GM21367 (cell line): Measurements from ENCODE around the gene NGEF.

Experiments
- ATAC-seq: cut with Tn5 transposase; IDR thresholded peaks from one replicate; pipeline ENCODE4 v1.9.1; 2021; ENCODE audit not compliant: unreplicated experiment

NGEF gene

DNA sequence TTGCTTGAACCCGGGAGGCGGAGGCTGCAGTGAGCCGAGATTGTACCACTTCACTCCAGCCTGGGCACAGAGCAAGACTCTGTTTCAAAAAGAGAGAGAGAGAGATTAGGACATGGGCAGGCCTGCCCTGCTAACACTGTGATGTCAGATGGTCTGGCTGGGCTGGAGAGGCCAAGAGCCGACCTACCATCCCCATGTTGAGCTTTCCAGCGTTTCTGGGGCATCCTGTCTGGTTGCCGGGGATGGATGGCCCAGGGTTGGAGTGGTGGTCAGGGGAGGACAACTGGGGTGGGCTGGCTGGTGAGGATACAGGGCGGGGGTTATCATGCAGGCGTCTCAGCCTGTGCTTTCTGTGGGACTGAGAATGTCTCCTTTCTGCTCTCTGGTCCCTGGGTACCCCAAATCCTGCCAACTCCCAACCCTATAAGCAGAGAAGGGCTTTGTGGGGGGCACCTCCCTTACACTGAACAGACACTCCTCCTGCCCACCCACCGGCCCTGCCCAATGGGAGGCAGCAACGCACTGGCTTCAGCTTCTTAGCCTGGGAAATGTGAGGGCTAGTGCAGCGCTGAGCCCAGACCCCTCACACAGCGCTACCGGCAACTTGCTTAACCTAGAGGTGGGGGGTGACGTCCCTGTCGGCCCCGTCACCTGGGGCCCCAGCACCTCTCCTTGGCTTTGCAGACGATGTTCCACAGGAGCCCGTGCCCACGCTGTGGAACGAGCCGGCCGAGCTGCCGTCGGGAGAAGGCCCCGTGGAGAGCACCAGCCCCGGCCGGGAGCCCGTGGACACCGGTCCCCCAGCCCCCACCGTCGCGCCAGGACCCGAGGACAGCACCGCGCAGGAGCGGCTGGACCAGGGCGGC, 137.6 kb downstream of the NGEF start:
- no peak for ATAC-seq

DNA sequence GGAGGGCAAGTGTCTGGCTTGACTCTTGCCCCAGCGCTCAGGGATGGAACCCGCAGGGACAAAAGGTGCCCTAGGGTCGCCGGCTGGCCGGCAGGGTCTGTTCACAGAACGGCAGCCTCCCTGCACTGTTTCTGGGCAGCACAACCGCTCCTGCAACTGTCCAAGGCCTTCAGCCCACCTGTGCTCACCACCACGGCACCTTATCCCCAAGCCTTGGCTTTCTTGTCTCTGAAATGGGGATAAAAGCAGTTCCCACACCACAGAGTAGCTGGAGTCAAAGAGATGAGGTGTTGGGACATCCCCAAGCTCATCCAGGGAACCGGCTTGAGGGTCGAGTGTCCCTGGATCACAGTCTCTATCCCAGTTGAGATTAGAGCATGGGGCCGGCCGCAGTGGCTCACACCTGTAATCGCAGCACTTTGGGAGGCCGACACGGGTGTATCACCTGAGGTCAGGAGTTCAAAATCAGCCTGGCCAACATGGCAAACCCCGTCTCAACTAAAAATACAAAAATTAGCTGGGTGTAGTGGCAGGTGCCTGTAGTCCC, 138.3 kb downstream of the NGEF start:
- no peak for ATAC-seq

GRCh38 chr2:232873909-232874641, 139.0 kb downstream of the NGEF start:
- no peak for ATAC-seq

DNA sequence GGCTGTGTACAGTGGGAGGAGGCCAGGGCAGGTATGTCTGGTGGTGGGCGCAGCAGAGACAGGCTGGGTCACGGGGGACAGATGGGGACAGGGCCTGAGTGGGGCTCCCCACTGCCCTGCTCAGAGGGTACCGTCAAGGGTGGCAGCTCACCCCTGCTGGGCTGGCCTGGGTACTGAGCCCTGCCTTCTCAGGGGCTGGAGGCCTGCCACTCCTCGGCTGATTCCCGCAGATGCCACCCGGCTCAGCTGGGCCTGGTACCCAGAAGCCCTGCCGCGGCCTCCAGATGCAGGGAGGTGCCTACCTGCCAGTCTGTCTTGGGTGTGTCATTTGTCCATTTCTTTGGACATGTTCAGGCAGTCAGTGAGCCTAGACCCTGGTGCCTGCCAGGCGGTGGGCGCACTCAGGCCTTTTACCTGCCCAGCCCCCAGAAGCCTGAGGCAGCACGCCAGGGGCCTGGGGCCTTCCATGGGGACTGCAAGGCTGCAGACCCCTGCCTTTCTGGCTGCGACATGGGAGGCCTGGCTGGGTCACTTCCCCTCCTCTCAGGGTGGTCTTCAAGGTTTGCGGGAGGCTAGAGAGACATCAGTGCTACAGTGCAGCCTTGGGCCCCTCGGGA, 139.7 kb downstream of the NGEF start:
- no peak for ATAC-seq

DNA sequence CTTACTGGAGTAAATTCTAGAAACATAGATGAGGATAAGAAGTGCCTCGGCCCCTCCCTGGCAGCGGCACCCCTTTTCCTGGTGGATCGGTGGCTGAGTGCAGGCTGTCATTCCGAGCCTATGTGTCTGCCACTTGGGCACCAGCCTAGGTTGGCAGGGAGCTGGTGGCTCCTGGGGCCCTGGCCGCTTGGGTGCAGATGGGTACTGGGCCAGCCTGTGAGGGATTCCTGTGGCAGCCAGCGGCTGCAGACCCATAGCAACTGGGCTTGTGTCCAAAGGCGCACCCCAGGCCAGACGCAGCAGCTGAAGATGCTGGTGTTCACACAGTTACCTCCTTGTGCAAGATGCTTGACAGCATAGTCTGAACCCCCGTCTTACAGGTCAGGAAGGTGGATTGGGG, 140.2 kb downstream of the NGEF start:
- ATAC-seq = no peak

- ATAC-seq = no peak
Observed at GRCh38 chr2:232871835-232872736, 141.0 kb downstream of the NGEF start.

DNA sequence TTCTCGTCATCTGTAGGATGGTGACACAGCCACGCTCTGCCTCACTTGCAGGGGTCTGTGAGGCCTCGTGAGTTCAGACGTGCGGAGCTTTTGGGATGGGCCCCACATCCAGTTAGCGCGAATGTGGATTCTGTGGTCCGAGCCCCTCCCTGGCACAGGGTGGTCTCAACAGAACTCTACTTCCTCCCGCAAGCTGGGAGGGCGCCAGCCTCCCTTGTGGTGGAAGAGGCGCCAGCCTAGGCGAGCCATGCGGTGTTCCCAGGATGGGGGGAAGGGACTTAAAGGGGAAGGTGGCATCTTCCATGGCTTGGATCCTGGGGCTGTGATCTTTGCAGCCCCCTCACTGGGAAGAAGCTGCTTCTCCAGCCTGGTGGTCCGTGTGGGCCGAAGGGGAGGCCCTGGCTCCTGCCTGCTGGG, 141.6 kb downstream of the NGEF start:
- no peak for ATAC-seq

DNA sequence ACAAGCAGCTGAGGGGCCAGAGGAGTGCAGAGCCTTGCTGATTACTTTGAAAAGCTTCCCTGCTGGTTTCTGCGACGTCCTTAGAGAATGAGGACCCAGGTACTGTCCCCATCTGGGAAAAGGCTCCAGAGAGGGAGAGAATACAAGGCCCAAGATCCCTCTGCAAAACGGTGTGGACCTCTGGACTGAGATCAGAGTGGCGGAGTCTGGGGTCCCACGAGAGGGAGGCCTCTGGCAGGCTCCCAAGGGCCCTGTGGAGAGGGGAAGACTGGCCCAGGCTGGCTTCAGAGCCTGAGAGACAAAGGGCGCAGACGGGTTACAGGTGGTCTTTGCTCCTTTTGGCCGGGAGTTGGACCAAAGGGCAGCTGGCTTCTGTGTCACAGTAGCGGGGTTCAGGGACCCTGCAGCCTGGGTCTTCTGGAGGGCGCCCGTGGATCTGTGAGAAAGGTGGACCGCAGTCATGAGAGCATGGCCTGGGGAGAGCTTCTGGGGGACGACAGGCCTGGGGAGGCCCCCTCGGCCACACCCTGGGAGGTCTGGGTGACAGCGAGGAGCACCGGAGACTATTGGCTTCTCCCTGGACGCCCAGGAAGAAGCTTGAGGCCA, 142.2 kb downstream of the NGEF start:
- ATAC-seq = no peak

GRCh38 chr2:232870018-232870765, 142.9 kb downstream of the NGEF start, which contains the start of gene SNORC:
Gene SNORC (plus strand): TSS chr2:232870264. CDS start chr2:232870342, 78 bp downstream.
- no peak for ATAC-seq

GRCh38 chr2:232869138-232870017, 143.7 kb downstream of the NGEF start:
- no peak for ATAC-seq

DNA sequence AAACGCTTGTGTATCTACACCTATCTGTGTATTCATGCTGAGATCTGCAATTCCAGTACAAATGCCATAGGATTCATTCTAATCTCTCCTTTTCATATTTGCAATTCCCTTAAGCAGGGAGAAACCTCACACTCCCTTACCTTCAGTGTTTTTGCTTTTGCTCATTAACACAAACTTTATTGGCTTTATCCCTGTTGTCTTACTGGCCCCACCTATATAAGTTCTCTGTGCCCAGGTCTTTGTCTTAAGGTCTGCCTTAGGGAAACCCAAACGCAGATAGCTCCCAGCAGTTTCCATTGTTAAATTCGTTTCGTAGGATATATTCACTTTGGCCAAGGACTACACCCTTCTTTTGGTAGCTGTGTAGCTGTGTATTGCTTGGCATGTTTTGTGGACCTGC, 147.0 kb downstream of the NGEF start:
- no peak for ATAC-seq

DNA sequence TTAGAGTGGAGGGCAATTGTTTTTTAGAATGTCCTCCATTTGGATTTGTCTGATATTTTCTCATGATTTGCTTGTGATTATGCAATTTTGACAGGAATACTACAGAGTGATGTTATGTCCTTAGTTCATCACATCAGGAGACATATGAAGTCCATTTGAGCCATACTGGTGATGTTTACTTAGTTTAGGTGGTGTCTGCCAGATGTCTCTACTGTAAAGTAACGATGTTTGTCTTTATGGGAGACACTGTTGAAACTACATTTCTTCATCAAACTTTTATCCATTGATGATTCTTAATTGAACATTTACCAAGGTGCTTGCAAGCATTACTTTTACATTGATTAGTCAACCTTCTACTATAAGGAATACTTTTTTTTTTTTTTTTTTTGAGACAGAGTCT, 147.9 kb downstream of the NGEF start:
- no peak for ATAC-seq

DNA sequence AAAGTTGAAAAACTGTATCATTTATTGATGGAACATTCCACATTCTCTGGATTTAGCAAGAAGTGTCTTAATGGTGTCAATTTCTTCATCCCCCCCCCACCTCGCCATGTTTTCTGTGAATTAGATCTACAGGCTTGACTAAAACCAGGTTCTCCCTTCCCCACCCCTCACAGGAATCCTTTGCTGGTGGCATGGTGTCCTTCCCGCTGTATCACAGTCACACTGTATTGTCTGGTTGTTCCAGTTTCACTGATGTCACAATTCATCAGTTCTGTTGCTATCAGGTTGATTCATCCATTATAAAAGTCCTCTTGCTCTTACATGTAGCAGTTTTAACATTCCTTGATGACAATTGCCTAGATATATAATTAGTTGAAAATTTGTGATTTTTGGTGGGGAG, 149.1 kb downstream of the NGEF start:
- no peak for ATAC-seq

DNA sequence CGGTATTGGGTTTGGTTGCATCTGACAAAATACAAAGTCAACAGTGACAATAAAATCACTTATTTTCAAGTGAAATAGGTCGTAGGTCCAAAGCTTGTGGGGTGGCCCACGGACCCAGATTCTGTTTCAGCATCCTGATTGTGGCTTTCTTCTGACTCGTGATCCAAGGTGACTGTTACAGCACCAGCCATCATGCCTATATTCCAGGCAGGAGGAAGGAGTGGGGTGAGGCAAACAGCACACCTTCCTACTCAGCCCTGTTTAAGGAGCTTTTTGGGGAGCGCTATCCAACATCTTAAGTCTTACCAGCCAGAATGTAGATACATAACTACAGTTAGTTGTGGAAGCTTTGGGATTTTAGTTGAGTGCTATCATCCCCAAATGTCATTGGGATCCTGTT, 151.7 kb downstream of the NGEF start:
- no peak for ATAC-seq

DNA sequence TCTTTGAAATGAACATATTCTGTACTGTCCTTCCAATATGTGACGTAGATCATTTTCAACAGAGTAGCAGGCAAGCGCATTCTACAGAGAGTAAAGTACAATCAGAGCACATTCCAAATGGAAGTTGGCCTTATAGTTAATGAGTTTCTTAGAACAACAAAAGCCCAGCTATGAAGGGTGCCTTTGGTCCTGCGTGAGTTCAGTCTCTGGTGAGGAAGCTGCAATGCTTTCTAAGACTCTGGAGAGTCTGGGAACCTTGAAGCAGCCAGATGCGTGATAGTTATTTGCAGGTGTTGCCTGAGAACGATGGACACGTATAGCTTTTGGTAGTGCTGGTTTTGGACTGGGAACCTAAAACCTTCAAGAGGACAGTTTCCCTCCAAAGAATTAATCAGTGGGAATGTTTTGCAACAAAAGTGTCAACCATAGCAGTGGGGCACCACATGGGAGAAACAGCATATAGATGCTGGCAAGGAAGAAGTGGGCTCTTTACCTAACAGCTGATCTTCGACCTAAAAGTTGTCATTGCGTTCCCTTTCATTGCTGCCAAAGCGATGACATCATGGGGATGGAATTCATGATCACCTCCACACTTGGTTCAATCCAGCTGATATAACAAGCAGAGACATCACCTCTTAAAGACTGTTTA, 152.3 kb downstream of the NGEF start:
- ATAC-seq = no peak

- no peak for ATAC-seq
Observed at GRCh38 chr2:232859385-232859916, 153.6 kb downstream of the NGEF start.

DNA sequence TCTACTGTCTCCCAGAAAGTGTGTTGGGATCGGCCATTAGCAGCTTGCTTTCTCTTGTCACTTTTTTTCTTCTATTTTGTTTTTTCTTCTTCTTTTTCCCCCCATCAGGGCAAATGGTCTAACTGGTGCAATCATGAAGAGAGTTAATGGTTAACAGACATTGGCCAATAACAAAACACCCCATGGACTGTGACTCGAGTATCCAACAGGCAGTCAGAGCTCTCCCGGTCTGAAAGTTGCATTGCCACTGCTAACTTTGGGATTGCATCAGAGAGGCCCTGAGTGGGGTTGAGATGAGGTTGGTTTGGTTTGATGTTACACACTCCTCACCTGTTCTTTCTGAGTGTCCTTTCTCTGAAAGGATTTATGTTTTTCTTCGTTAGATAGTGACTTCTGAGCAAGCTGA, 155.9 kb downstream of the NGEF start:
- ATAC-seq = no peak

- no peak for ATAC-seq
Observed at GRCh38 chr2:232854082-232854481, 159.0 kb downstream of the NGEF start.
